ENCODE results near the gene GALNT11.
"Not testable (repeated sequence)": the region's sequence is repeated elsewhere in the genome, so short reads cannot be mapped to it uniquely, and the experiment has no call there.

Gene GALNT11

GRCh38 chr7:152076940-152077933 lies 51.8 kb downstream of the GALNT11 start:
- no peak for DNase-seq

DNA sequence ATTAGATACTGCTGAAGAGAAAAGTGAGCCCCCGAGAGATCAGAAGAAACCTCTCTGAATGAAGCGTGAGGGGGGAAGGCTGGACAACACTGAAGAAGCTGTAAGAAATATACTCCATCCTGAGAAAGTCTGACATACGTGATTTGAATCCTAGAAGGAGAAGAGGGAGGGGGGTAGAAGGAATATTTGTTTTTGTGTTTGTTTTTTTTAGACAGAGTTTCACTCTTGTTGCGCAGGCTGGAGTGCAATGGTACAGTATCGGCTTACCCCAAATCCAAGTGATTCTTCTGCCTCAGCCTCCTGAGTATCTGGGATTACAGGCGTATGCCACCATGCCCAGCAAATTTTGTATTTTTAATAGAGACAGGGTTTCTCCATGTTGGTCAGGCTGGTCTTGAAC lies 52.6 kb downstream of the GALNT11 start:
- no peak for DNase-seq

DNA sequence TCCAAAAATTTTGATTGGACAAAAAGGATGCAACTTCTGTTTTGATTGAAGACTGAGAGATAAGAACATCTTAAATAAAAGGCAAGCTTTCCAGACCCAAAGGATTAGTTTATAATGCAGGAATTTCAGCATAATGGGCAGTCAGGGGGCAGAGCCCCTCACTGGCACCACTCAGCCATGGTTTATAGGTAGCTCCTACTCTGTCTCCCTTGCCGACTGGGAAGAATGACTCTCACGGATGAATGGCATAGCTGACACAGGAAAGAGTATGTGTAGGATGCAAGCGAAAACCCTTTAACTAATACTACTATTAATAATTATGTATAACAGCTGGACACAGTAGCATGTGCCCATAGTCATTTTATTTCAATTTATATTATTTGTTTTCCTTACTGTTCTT lies 53.3 kb downstream of the GALNT11 start:
- no peak for DNase-seq

DNA sequence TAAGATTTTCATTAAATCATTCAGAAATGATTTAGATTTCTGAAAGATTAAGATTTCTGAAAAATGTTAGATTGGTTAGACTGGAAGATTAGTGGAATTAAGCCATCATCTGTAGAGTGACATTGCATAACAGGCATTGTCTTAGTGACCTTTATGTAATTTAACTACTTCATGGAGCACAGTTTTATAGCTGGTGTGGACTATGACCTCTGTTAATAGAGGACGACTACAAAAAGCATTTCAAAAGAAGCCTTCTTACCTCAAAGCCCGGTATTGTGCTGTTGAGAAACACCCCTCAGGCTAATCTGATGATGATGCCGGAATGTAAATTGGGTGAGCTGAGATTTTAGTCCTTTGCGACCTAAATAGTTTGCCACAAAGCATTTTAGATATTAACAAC lies 55.6 kb downstream of the GALNT11 start:
- DNase-seq, result no peak

- DNase-seq, result not testable (repeated sequence)
These were observed 56.7 kb downstream of the GALNT11 start for GRCh38 chr7:152082073-152082721.

- no peak for DNase-seq
These were observed 59.7 kb downstream of the GALNT11 start for GRCh38 chr7:152085131-152085530.

- DNase-seq, result no peak
These were observed 61.0 kb downstream of the GALNT11 start for GRCh38 chr7:152086513-152086912.

DNA sequence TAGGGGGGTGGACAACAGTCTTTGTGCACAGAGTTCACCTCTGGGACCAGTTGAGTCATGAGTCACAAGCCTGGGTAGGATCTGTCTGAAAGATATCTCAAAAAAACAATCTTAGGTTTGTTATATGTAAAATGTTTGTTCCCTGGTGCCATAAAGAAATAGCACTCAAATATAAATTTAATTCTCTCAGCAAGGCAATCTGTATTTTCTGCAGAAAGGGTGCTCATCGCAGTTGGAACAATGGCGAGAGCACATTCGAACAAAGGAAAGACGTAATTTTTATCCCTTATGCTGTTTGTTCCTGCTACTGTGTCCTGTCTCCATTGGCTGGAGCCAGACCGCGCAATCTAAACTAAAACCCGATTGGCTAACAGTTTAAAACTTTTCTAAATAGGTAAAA lies 63.7 kb downstream of the GALNT11 start:
- no peak for DNase-seq

DNA sequence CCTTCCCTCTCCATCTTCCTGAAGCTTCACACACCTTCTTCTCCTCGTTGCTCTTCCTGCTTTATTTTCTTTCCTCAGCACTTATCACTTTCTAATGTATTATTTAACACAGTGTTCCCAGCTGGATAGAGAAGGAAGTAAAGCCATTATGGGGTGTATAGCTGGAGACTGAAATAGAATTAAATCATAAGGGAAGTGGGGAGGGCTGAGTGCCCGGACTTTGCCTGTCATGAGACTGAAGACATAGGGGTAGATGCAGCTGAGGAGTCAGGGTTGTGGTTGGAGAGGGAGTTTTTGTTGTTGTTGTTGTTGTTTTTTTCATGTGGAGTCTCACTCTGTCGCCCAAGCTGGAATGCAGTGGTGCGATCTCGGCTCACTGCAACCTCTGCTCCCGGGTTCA lies 65.3 kb downstream of the GALNT11 start:
- DNase-seq, result no peak

DNA sequence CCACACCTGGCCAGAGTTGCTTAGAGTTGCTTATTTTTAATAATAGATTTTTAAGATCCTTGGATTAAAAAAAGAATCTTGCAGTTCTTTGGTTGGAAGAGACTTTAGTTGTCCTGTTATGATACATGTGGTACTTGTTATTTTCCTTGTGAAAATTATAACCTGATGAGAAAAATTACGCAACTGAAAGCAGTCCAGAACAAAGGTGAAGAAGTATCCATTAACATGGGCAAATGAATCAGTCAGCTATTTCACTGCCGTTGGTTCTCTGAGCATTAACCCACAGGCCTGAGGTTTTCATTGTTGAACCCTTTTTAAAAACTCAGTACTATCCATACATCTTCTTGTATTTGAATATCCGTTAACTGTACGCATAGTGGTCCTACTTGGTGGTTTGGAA lies 68.2 kb downstream of the GALNT11 start:
- DNase-seq, result no peak

GRCh38 chr7:152095771-152096170 lies 70.3 kb downstream of the GALNT11 start:
- DNase-seq, result no peak

DNA sequence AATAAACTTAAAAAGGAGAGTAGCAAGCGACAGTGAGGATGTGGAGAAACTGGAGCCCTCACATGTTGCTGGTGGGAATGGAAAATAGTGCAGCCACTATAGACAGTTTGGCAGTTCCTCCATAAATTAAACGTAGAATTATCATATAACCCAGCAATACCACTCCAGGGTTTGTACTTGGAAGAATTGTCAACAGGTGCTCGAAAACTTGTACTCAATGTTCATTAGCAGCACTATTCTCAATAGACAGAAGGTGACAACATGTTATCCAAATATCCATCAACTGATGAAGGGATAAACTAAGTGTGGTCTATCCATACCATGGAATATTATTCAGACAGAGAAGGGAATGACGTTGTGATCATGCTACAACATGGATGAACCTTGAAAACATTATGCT lies 71.9 kb downstream of the GALNT11 start:
- DNase-seq, result no peak

DNA sequence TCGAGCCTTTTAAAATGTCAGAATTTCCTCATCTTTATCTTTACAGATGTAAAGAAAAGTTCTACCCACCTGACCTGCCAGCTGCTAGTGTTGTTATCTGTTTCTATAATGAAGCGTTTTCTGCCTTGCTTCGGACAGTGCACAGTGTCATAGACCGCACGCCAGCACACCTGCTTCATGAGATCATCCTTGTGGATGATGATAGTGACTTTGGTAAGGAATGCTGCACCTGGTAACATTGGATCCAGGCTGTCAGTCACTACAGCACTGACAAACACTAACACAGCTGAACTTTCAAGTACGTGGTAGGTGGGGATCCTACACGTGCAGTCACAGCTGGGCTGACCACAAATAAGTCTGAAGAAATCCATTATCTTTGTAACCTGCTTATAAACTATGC lies 77.6 kb downstream of the GALNT11 start:
- no peak for DNase-seq

- DNase-seq, result no peak
These were observed 78.2 kb downstream of the GALNT11 start for GRCh38 chr7:152103691-152104090.

DNA sequence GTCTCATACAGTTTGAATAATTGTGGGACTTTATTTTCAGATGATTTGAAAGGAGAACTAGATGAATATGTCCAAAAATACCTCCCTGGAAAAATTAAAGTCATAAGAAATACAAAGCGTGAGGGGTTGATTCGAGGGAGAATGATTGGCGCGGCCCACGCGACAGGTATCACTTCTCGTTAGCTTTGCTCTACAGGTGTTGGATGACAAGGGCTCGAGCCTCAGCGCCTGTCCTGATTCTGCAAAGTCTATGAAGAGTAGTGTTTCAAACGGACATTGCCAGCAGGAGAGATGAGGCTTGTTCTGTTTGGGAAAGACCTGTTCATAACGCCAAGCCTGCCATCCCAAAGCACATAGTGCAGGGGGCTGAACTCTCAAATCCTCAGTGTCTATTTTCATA lies 79.7 kb downstream of the GALNT11 start:
- DNase-seq, result no peak

GRCh38 chr7:152106990-152107389 lies 81.5 kb downstream of the GALNT11 start:
- DNase-seq, result no peak

- no peak for DNase-seq
These were observed 82.5 kb downstream of the GALNT11 start for GRCh38 chr7:152107945-152108344.

DNA sequence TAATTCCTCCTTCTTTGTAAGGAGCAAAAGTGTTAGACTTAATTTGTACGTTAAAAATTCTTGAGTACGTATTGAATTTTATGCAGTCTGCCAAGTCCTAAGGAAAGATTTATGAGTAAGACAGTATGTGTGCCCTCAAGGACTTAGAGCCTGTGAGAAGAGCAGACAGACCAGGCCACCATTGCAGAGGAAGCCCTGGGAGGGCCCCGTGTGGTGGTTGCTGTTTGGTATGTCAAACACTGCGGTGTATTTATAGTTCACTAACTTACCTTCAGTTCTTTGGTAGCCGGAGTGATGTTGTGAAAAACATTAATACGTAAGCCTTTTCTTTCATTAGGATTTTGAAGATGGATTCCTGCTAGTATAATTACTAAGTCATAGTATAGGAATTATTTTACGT lies 82.9 kb downstream of the GALNT11 start:
- no peak for DNase-seq

GRCh38 chr7:152112829-152113228 lies 87.4 kb downstream of the GALNT11 start:
- no peak for DNase-seq

GRCh38 chr7:152115021-152115718 lies 89.7 kb downstream of the GALNT11 start:
- DNase-seq, result no peak

- DNase-seq, result no peak
These were observed 91.9 kb downstream of the GALNT11 start for GRCh38 chr7:152117356-152117755.

DNA sequence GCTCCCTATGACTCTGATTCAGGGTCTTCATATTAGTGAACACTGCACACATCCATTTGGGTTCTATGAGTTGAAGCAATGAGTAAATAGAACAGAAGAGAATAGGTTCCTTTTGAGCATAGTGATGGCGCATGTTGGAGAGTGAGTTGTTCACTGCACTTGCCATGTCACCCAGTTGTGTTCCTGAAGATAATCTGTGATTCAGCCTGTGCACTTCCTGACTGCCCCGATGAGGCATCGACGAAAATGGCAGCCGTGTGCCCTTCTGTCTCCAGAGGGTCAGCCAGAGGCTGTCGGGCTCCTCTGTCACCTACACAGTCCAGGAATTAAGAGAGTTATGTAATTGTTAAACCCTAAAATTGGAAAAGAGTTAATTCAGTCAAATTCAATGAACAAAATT lies 94.7 kb downstream of the GALNT11 start:
- DNase-seq, result no peak

- DNase-seq, result no peak
These were observed 95.3 kb downstream of the GALNT11 start for GRCh38 chr7:152120776-152121175.

DNA sequence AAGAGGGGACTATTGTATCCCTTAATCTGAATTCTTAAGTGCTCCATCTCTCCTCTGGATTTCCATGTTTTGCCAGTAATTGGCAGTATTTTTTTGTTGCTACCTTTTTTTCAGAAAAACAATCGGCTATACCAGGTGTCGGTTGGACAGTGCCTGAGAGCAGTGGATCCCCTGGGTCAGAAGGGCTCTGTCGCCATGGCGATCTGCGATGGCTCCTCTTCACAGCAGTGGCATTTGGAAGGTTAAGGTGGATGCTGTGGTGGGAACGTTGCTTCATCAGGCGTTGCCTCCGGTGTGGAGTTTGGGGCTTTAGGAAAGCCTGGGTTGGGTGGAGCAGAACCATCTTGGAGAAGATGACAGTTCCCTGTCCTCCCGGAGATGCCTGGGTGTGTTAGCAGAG lies 96.0 kb downstream of the GALNT11 start:
- DNase-seq, result no peak

Data from DMS 273 treated with DMSO at 0.1 percent for 48 hours (cell line).